Measurements from ENCODE around the gene DCTN3. TPM values are rescaled to one million over a fixed set of nuclear protein-coding genes. Genes with fewer than 3 reads are reported as not detected.
A peak's percentile ranks its signal among the peaks of the same experiment; 100 is the strongest.

DCTN3 gene
- total and polyA plus RNA-seq, 4 experiments from 2014 or later, result 57.8 to 144 (median 87.0) TPM

DNA sequence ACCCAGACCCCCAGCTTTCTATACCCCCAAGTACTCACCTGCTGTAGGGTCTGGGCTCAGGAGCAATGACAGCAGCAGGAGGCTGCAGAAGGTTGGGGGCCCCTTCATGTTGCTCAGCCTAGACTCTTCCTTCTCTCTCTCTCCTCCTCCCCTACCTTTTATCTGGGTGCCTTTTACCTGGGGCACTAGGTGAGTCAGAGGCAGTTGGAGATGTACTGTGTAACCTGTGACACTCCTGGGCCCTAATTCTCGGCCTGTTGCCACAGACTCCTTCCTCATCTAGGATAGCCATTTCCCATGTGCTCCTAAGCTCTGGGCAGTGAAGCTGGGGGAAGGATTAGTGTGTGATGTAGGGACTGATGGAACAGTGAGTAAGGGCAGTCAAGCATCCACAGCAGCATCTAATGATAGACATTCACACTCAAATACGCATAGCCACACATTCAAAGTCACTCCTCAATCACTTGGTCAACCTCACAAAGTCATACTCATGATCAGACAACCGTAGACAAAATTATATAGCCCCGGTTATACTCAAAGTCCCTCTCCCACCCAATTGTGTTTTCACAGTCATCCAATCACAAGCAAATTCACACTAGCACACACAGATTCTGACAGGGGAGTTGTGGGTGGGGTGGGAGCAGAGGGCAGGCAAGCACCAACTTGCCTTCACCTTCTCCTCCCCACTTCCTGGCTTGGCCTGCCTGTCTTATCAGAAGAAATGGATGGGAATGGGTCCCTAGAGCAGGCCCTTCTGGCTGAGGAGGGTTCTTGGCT, 42.4 kb upstream of the DCTN3 start, which contains the start of gene CCL27:
CCL27 (minus strand) TSS at position 132 of the 777 bp plus-strand sequence; CDS start at position 108, 24 bp downstream.
- Mint-ChIP-seq H3K27ac (peak within 1 kb of the TSS; percentile 95 to 99 (median 98)), H3K9me3 (peaks cover 0 to 2% (median 0%) of the 10 kb centered on the region in 8 donors), H3K27me3 (no peaks in the 10 kb centered on the region), H3K36me3 (peaks cover 20 to 28% of the 10 kb centered on the region in 2 donors), H3K4me3 (peak within 1 kb of the TSS; percentile 28 to 97 (median 85)), H3K4me1 (peaks cover 43 to 69% (median 55%) of the 10 kb centered on the region in 4 donors)
- Histone ChIP-seq H3K4me1 (ENCODE audit: insufficient read depth, low read length) (peaks cover 62% of the 10 kb centered on the region), H3K4me3 (ENCODE audit: low read length in 2 of 2) (peak within 1 kb of the TSS in 1 of 2 donors; percentile 18), H3K27me3 (ENCODE audit: insufficient read depth, low read length) (no peaks in the 10 kb centered on the region), H3K27ac (ENCODE audit: low read depth, low read length) (peak within 1 kb of the TSS; percentile 98), H3K9me3 (ENCODE audit: control insufficient read depth in 1 of 2, low read length in 2 of 2) (no peaks in the 10 kb centered on the region), H3K36me3 (ENCODE audit: insufficient read depth, low read length) (peaks cover 15% of the 10 kb centered on the region)
- intact Hi-C loops (cut with micrococcal nuclease), result loop anchor here (10.0 kb wide), 3 partner anchors 412 to 1152 kb away; partner anchors contain the start of genes CREB3, FANCG, HINT2 and SPAG8
- DNase-seq, result no peak
- ChIA-PET CTCF (ENCODE audit: partially characterized antibody) (interaction anchor here (1.0 to 8.6 kb wide), 8 partner anchors 9 to 60 kb away, joined by 3 to 168 read pairs (median 4); partner anchors contain the start of genes GALT and SIGMAR1), POLR2A (ENCODE audit: partially characterized antibody) (interaction anchor here (0.6 to 18.7 kb wide), 5 partner anchors 19 to 438 kb away, joined by 3 to 484 read pairs (median 3); partner anchors contain the start of genes ARID3C, DCTN3, GALT and IL11RA)

GRCh38 chr9:34659592-34660253, 39.4 kb upstream of the DCTN3 start:
- POLR2A ChIA-PET (ENCODE audit: partially characterized antibody), result interaction anchor here (18.7 kb wide), 1 partner anchor 16 kb away, joined by 484 read pairs; the partner anchor contains the start of genes GALT, IL11RA and SIGMAR1
- peak overlapping the region in 5 of 7 donors; percentile 30 to 95 (median 41) for H3K27ac Mint-ChIP-seq
- no peak overlapping the region for H3K4me3 Mint-ChIP-seq
- H3K9me3 Mint-ChIP-seq, result no peaks in the 10 kb centered on the region
- H3K4me3 ChIP-seq (ENCODE audit: low read length in 2 of 2), result no peak overlapping the region
- peaks cover 17 to 26% of the 10 kb centered on the region in 2 donors for H3K36me3 Mint-ChIP-seq
- CTCF ChIA-PET (ENCODE audit: partially characterized antibody), result interaction anchor here (6.4 to 8.6 kb wide), 3 partner anchors 14 to 41 kb away, joined by 90 to 168 read pairs (median 115); partner anchors contain the start of genes GALT and SIGMAR1
- peaks cover 43 to 53% (median 47%) of the 10 kb centered on the region in 4 donors for H3K4me1 Mint-ChIP-seq
- no peaks in the 10 kb centered on the region for H3K27me3 Mint-ChIP-seq
- H3K36me3 ChIP-seq (ENCODE audit: insufficient read depth, low read length), result peaks cover 15% of the 10 kb centered on the region
- peaks cover 44% of the 10 kb centered on the region for H3K4me1 ChIP-seq (ENCODE audit: insufficient read depth, low read length)
- H3K9me3 ChIP-seq (ENCODE audit: control insufficient read depth in 1 of 2, low read length in 2 of 2), result no peaks in the 10 kb centered on the region
- H3K27me3 ChIP-seq (ENCODE audit: insufficient read depth, low read length), result no peaks in the 10 kb centered on the region
- H3K27ac ChIP-seq (ENCODE audit: low read depth, low read length), result peak overlapping the region; percentile 98
- intact Hi-C loops (cut with micrococcal nuclease), result loop anchor here (10.0 kb wide), 3 partner anchors 415 to 1155 kb away; partner anchors contain the start of genes CREB3, FANCG, HINT2 and SPAG8
- no peak for DNase-seq

DNA sequence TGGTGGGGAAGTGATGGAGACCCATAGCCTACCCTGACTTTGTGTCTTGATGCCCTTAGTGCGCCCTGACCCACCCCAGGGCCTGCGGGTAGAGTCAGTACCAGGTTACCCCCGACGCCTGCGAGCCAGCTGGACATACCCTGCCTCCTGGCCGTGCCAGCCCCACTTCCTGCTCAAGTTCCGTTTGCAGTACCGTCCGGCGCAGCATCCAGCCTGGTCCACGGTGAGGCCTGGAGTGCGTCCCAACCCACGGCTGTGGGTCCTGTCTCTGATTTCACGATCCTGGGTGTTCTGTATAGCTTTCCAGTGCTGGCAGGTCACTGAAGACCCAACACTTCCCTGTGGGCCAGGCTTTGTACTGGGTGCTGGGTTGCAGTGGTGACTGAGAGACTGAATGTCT, 38.2 kb upstream of the DCTN3 start:
- H3K36me3 ChIP-seq (ENCODE audit: insufficient read depth, low read length), result peaks cover 15% of the 10 kb centered on the region
- no peak for DNase-seq
- H3K4me3 Mint-ChIP-seq, result no peak overlapping the region
- H3K27ac Mint-ChIP-seq, result peak overlapping the region in 4 of 7 donors; percentile 8 to 29 (median 18)
- no peaks in the 10 kb centered on the region for H3K9me3 Mint-ChIP-seq
- H3K27ac ChIP-seq (ENCODE audit: low read depth, low read length), result no peak overlapping the region
- H3K4me1 ChIP-seq (ENCODE audit: insufficient read depth, low read length), result peaks cover 34% of the 10 kb centered on the region
- H3K4me3 ChIP-seq (ENCODE audit: low read length in 2 of 2), result no peak overlapping the region
- H3K4me1 Mint-ChIP-seq, result peaks cover 34 to 41% (median 36%) of the 10 kb centered on the region in 4 donors
- no peaks in the 10 kb centered on the region for H3K27me3 ChIP-seq (ENCODE audit: insufficient read depth, low read length)
- ChIA-PET CTCF (ENCODE audit: partially characterized antibody) (interaction anchor here (0.9 to 3.6 kb wide), 2 partner anchors 12 to 42 kb away, joined by 3 to 19 read pairs; partner anchors contain the start of gene GALT), POLR2A (ENCODE audit: partially characterized antibody) (interaction anchor here (18.7 kb wide), 1 partner anchor 15 kb away, joined by 484 read pairs; the partner anchor contains the start of genes GALT, IL11RA and SIGMAR1)
- no peaks in the 10 kb centered on the region for H3K9me3 ChIP-seq (ENCODE audit: control insufficient read depth in 1 of 2, low read length in 2 of 2)
- intact Hi-C loops (cut with micrococcal nuclease), result no loop called here
- peaks cover 17 to 26% of the 10 kb centered on the region in 2 donors for H3K36me3 Mint-ChIP-seq
- H3K27me3 Mint-ChIP-seq, result no peaks in the 10 kb centered on the region

DNA sequence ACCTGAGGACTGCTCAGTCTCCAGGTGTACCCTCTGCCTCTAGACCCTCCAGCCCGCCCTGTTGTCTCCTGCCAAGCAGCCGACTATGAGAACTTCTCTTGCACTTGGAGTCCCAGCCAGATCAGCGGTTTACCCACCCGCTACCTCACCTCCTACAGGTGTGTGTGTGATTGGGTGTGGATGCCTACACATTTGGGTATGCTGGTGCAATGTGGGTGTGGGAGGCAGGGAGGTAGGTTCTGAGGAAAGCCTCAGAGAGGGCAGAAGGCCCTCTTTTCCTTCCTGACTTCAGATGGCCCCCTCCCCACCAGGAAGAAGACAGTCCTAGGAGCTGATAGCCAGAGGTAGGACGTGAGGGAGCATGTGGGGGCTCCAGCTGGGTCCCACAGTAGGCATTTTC, 36.7 kb upstream of the DCTN3 start:
- Mint-ChIP-seq H3K4me3 (no peak overlapping the region), H3K27ac (peak overlapping the region in 3 of 7 donors; percentile 18 to 71 (median 52)), H3K4me1 (peaks cover 32 to 41% (median 34%) of the 10 kb centered on the region in 4 donors), H3K9me3 (no peaks in the 10 kb centered on the region), H3K36me3 (peaks cover 21 to 26% of the 10 kb centered on the region in 2 donors), H3K27me3 (no peaks in the 10 kb centered on the region)
- H3K27me3 ChIP-seq (ENCODE audit: insufficient read depth, low read length), result no peaks in the 10 kb centered on the region
- peaks cover 15% of the 10 kb centered on the region for H3K36me3 ChIP-seq (ENCODE audit: insufficient read depth, low read length)
- ChIA-PET CTCF (ENCODE audit: partially characterized antibody) (interaction anchor here (1.1 to 3.6 kb wide), 3 partner anchors 11 to 45 kb away, joined by 3 to 19 read pairs (median 7); partner anchors contain the start of gene GALT), POLR2A (ENCODE audit: partially characterized antibody) (interaction anchor here (1.4 to 18.7 kb wide), 2 partner anchors 8 to 14 kb away, joined by 6 to 484 read pairs; partner anchors contain the start of genes GALT, IL11RA and SIGMAR1)
- DNase-seq, result no peak
- intact Hi-C loops (cut with micrococcal nuclease), result no loop called here
- no peak overlapping the region for H3K4me3 ChIP-seq (ENCODE audit: low read length in 2 of 2)
- H3K9me3 ChIP-seq (ENCODE audit: control insufficient read depth in 1 of 2, low read length in 2 of 2), result no peaks in the 10 kb centered on the region
- H3K27ac ChIP-seq (ENCODE audit: low read depth, low read length), result no peak overlapping the region
- peaks cover 34% of the 10 kb centered on the region for H3K4me1 ChIP-seq (ENCODE audit: insufficient read depth, low read length)

GRCh38 chr9:34655394-34655793, 35.1 kb upstream of the DCTN3 start:
- H3K27me3 Mint-ChIP-seq, result no peaks in the 10 kb centered on the region
- Histone ChIP-seq H3K27ac (ENCODE audit: low read depth, low read length) (no peak overlapping the region), H3K4me1 (ENCODE audit: insufficient read depth, low read length) (peaks cover 24% of the 10 kb centered on the region), H3K4me3 (ENCODE audit: low read length in 2 of 2) (no peak overlapping the region), H3K27me3 (ENCODE audit: insufficient read depth, low read length) (no peaks in the 10 kb centered on the region), H3K9me3 (ENCODE audit: control insufficient read depth in 1 of 2, low read length in 2 of 2) (no peaks in the 10 kb centered on the region), H3K36me3 (ENCODE audit: insufficient read depth, low read length) (peaks cover 17% of the 10 kb centered on the region)
- peaks cover 18 to 24% of the 10 kb centered on the region in 2 donors for H3K36me3 Mint-ChIP-seq
- intact Hi-C loops (cut with micrococcal nuclease), result no loop called here
- POLR2A ChIA-PET (ENCODE audit: partially characterized antibody), result interaction anchor here (18.7 kb wide), 1 partner anchor 12 kb away, joined by 484 read pairs; the partner anchor contains the start of genes GALT, IL11RA and SIGMAR1
- peaks cover 21 to 38% (median 26%) of the 10 kb centered on the region in 4 donors for H3K4me1 Mint-ChIP-seq
- CTCF ChIA-PET (ENCODE audit: partially characterized antibody), result interaction anchor here (3.6 kb wide), 1 partner anchor 9 kb away, joined by 19 read pairs; the partner anchor contains the start of gene GALT
- peak overlapping the region in 4 of 7 donors; percentile 33 to 86 (median 56) for H3K27ac Mint-ChIP-seq
- no peaks in the 10 kb centered on the region for H3K9me3 Mint-ChIP-seq
- no peak overlapping the region for H3K4me3 Mint-ChIP-seq
- DNase-seq, result no peak

DNA sequence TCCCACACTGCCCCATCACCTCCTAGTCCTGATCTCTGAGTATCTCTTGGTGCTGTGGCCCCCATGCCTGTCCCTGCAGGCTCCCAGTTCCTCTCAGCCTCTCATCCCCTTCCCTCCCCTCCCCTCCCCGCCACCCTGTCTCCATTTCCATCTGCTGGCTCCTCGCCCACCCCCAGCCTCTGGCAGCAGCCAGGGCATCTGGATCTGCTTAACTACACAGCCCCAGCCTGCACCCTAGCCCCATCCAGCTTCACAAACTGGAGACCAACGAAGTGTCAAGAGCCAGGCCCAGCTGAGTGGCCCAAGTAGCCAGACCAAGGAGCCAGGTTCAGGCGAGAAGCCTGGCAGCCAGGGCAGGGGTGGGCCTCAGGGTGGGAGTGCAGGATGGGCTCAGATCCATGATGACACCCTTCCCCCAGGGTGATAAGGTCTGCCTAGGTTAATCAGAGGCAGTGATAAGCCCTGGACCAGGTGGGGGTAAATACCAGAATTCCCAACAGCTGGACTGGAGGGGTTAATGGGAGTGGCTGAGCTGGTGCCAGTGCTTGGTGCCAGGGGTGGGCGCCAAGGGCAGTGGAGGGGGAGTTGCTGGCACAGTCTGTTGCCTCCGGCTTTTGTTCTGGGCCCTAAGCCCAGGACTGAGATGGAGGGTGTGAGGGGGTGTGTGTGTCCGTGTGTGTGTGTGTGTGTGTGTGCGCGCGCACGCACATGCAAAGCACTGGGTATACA, 34.2 kb upstream of the DCTN3 start:
- Mint-ChIP-seq H3K4me1 (peaks cover 20 to 41% (median 25%) of the 10 kb centered on the region in 4 donors), H3K36me3 (peaks cover 18 to 27% of the 10 kb centered on the region in 2 donors), H3K27me3 (no peaks in the 10 kb centered on the region), H3K4me3 (no peak overlapping the region), H3K27ac (peak overlapping the region in 2 of 7 donors; percentile 40 to 74), H3K9me3 (no peaks in the 10 kb centered on the region)
- Histone ChIP-seq H3K4me3 (ENCODE audit: low read length in 2 of 2) (no peak overlapping the region), H3K27ac (ENCODE audit: low read depth, low read length) (no peak overlapping the region), H3K9me3 (ENCODE audit: control insufficient read depth in 1 of 2, low read length in 2 of 2) (no peaks in the 10 kb centered on the region), H3K4me1 (ENCODE audit: insufficient read depth, low read length) (peaks cover 23% of the 10 kb centered on the region), H3K36me3 (ENCODE audit: insufficient read depth, low read length) (peaks cover 22% of the 10 kb centered on the region), H3K27me3 (ENCODE audit: insufficient read depth, low read length) (no peaks in the 10 kb centered on the region)
- intact Hi-C loops (cut with micrococcal nuclease), result no loop called here
- POLR2A ChIA-PET (ENCODE audit: partially characterized antibody), result interaction anchor here (0.8 to 22.1 kb wide), 4 partner anchors 5 to 47 kb away, joined by 3 to 484 read pairs (median 244); partner anchors contain the start of genes CCL27, DCTN3, GALT and IL11RA
- DNase-seq, result no peak
- CTCF ChIA-PET (ENCODE audit: partially characterized antibody), result interaction anchor here (0.6 to 1.4 kb wide), 2 partner anchors 9 to 427 kb away, joined by 3 read pairs; no protein-coding TSS in a partner anchor
